HCT116 (cell line): ENCODE data around the gene WDR45B. TPM values are rescaled to one million over a fixed set of nuclear protein-coding genes. Genes with fewer than 3 reads are reported as not detected.

Experiments
- ATAC-seq: fragments of 200-7000 bp; cut with Tn5 transposase; 2 replicates; pipeline ENCODE4 v1.9.1; 2020; ENCODE audit warnings: mild to moderate bottlenecking, moderate library complexity
- BruUV-seq: library from RNA; stranded (reverse); fragments of 400-500 nt; replicated peaks from 2 replicates; lab custom pipeline; 2021; lab: Mats Ljungman, UMichigan
- CTCF ChIA-PET: fragments of 300-600 bp; sonication (Branson Sonifier 250); formaldehyde crosslinking; loops from one replicate; lab custom pipeline; 2021; ENCODE audit warnings: antibody characterized with exemption; lab: Charles Lee
- POLR2A ChIA-PET: fragments of 300-600, 350-600 bp; sonication (Branson Sonifier 250); formaldehyde crosslinking; loops from one replicate; lab custom pipeline; 2021; ENCODE audit warnings: antibody characterized with exemption; lab: Charles Lee
- RAD21 ChIA-PET, 2 experiments: fragments of 300-600 bp; sonication (Branson Sonifier 250); formaldehyde crosslinking; loops; one replicate each; lab custom pipeline; 2023; ENCODE audit warnings: low total read pairs in 2 of 2; ENCODE audit not compliant: uncharacterized antibody in 2 of 2, unreplicated experiment in 2 of 2, low non-redundant PET in 1 of 2; lab: Charles Lee
- DNase-seq: peaks from one replicate; pipeline ENCODE4 v3.0.0-alpha.2; 2010; ENCODE audit warnings: low read depth, low spot score
- H2AFZ ChIP-seq: fragments of 200-600 bp; shearing (Covaris generic), sonication (generic); 2 replicates; pipeline ENCODE4 v1.6.1; 2017; ENCODE audit warnings: low read depth, mixed run types, mixed read lengths, antibody characterized with exemption, low read length; ENCODE audit not compliant: poor library complexity, severe bottlenecking
- H3K27ac ChIP-seq: 2 replicates; pipeline ENCODE4 v1.5.1; 2012; ENCODE audit warnings: low read depth, low read length
- H3K27me3 ChIP-seq: fragments of 200-600 bp; sonication (generic); 2 replicates; pipeline ENCODE4 v1.6.1; 2016; ENCODE audit warnings: mixed run types, low read length, mixed read lengths; ENCODE audit not compliant: insufficient read depth
- H3K36me3 ChIP-seq, 2 experiments: fragments of 200-500 bp in 1 of 2; fragments of 200-600 bp in 1 of 2; sonication (Bioruptor generic) in 1 of 2; sonication (generic) in 1 of 2; 2 replicates each; pipeline versions ENCODE4 v1.5.1 to v1.6.1; 2014 to 2016; ENCODE audit warnings: low read length in 2 of 2, inconsistent platforms in 1 of 2, mixed read lengths in 1 of 2, mixed run types in 1 of 2; ENCODE audit not compliant: insufficient read depth in 2 of 2, control insufficient read depth in 1 of 2
- H3K4me1 ChIP-seq, 2 experiments: fragments of 200-600 bp in 1 of 2; sonication (generic) in 1 of 2; 2 replicates each; pipeline versions ENCODE4 v1.5.1 to v1.6.1; 2012 to 2017; ENCODE audit warnings: low read length in 2 of 2, inconsistent platforms in 1 of 2, mild to moderate bottlenecking in 1 of 2, mixed read lengths in 1 of 2, mixed run types in 1 of 2, moderate library complexity in 1 of 2; ENCODE audit not compliant: insufficient read depth in 2 of 2, control insufficient read depth in 1 of 2
- H3K4me2 ChIP-seq: fragments of 200-600 bp; sonication (generic); 2 replicates; pipeline ENCODE4 v1.6.1; 2017; ENCODE audit warnings: mixed run types, low read length, mixed read lengths
- H3K4me3 ChIP-seq, 2 experiments: fragments of 200-600 bp in 1 of 2; sonication (generic) in 1 of 2; replicated peaks in 1 of 2; 2 replicates each; pipeline ENCODE4 v1.5.1; 2011 to 2016; ENCODE audit warnings: low read length in 2 of 2, control low read depth in 1 of 2, low read depth in 1 of 2, mild to moderate bottlenecking in 1 of 2, mixed read lengths in 1 of 2, mixed run types in 1 of 2
- H3K79me2 ChIP-seq: fragments of 200-600 bp; sonication (generic); 2 replicates; pipeline ENCODE4 v1.6.1; 2017; ENCODE audit warnings: mild to moderate bottlenecking, mixed run types, low read length, moderate library complexity, mixed read lengths; ENCODE audit not compliant: insufficient read depth
- H3K9ac ChIP-seq: fragments of 200-600 bp; sonication (generic); 2 replicates; pipeline ENCODE4 v1.6.1; 2016; ENCODE audit warnings: low read length, mixed read lengths
- H3K9me2 ChIP-seq: fragments of 200-600 bp; sonication (generic), shearing (Covaris generic); 2 replicates; pipeline ENCODE4 v1.6.1; 2017; ENCODE audit warnings: mixed run types, mild to moderate bottlenecking, moderate library complexity; ENCODE audit not compliant: insufficient read depth
- H3K9me3 ChIP-seq, 2 experiments: fragments of 200-500 bp in 1 of 2; fragments of 200-600 bp in 1 of 2; sonication (Bioruptor generic) in 1 of 2; sonication (generic) in 1 of 2; 2 replicates each; pipeline ENCODE4 v1.6.1; 2014 to 2017; ENCODE audit warnings: low read length in 2 of 2, mixed read lengths in 2 of 2, inconsistent platforms in 1 of 2, low read depth in 1 of 2, mild to moderate bottlenecking in 1 of 2, mixed run types in 1 of 2, moderate library complexity in 1 of 2; ENCODE audit not compliant: control insufficient read depth in 1 of 2, insufficient read depth in 1 of 2
- H4K20me1 ChIP-seq: fragments of 200-600 bp; sonication (generic), shearing (Covaris generic); 2 replicates; pipeline ENCODE4 v1.6.1; 2017; ENCODE audit warnings: mixed run types, mild to moderate bottlenecking, moderate library complexity; ENCODE audit not compliant: insufficient read depth
- EZH2 ChIP-seq: fragments of 200-600 bp; sonication (generic); IDR thresholded peaks from 2 replicates; pipeline ENCODE4 v1.6.1; 2017; ENCODE audit warnings: antibody characterized with exemption, mixed run types
- JUND ChIP-seq: IDR thresholded peaks from 2 replicates; pipeline ENCODE4 v1.6.1; 2012
- POLR2A ChIP-seq: IDR thresholded peaks from 2 replicates; pipeline ENCODE4 v1.7.0; 2011; ENCODE audit warnings: borderline replicate concordance; ENCODE audit not compliant: insufficient read depth, insufficient read length; ENCODE audit errors: extremely low read depth
- POLR2AphosphoS5 ChIP-seq: IDR thresholded peaks from 2 replicates; pipeline ENCODE4 v1.6.1; 2011; ENCODE audit warnings: mild to moderate bottlenecking, low read depth, low read length, moderate library complexity
- RAD21 ChIP-seq: IDR thresholded peaks from 2 replicates; pipeline ENCODE4 v1.6.1; 2012; ENCODE audit warnings: low read depth, mild to moderate bottlenecking
- SRF ChIP-seq: IDR thresholded peaks from 2 replicates; pipeline ENCODE4 v1.6.1; 2012; ENCODE audit warnings: low read depth
- ZFX ChIP-seq: fragments of 450-650 bp; IDR thresholded peaks from 2 replicates; pipeline ENCODE4 v1.6.1; 2017
- ZNF274 ChIP-seq: fragments of 200-500 bp; sonication (Bioruptor generic); IDR thresholded peaks from 2 replicates; pipeline ENCODE4 v1.6.1; 2014; ENCODE audit warnings: mild to moderate bottlenecking, low read depth, low read length, inconsistent platforms
- intact Hi-C: fragments of 100-400 bp; cut with micrococcal nuclease; formaldehyde crosslinking; loops from 2 replicates; pipeline ENCODE4 v1.10.0; 2022
- total RNA-seq: library from RNA; stranded (reverse); gene quantifications from one replicate; pipeline ENCODE4 v1.2.1, GENCODE V29; 2021; ENCODE audit not compliant: unreplicated experiment
- TF ChIP-seq, protein P1 (sequence below): IDR thresholded peaks from 2 replicates; pipeline ENCODE4 v1.6.1; 2012; ENCODE audit warnings: low read depth
- TF ChIP-seq, protein P2 (sequence below), 3 experiments: fragments of 200-600 bp in 1 of 3; sonication (generic) in 1 of 3; IDR thresholded peaks in 2 of 3; conservative IDR thresholded peaks in 1 of 3; 2 replicates each; pipeline ENCODE4 v1.5.1; 2012 to 2017; ENCODE audit warnings: low read depth in 2 of 3, low read length in 2 of 3, antibody characterized with exemption in 1 of 3, borderline replicate concordance in 1 of 3, control low read depth in 1 of 3, mild to moderate bottlenecking in 1 of 3, mixed read lengths in 1 of 3, mixed run types in 1 of 3, moderate library complexity in 1 of 3; ENCODE audit not compliant: insufficient read depth in 1 of 3

Gene WDR45B
- total RNA-seq, 1 experiment from 2014 or later = 117 TPM

DNA sequence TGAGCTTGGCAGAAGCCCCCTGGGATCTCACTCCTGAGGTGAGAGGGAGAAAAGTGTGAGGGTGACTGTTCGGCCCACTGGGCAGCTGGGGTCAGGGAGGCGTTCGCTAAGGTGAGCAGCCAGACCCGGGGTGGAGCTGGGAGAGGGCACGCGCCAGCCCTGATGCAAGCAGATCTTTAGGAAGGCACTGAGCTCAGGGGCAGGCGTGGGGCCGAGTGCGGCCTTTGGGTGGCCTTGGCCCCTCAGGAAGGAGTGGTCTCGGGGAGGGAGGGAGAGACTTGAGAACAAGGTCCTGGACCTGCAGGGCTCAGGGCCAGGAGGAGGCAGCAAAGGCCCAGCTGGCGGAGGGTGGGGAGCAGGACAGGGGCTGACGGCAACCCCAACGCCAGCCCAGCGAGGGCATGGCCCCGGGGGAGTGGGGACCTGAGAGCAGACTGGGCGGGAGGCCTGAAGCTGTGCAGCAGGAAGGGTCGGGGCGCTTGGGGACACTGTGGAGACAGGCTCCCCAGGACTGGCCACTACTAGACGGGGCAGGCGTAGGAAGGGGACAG is 14.5 kb upstream of the WDR45B start:
- CTCF ChIA-PET = no interaction called here
- H3K4me1 ChIP-seq = no peaks in the 10 kb centered on the region
- RAD21 ChIA-PET = no interaction called here
- H3K4me3 ChIP-seq = no peak overlapping the region
- no peak for DNase-seq
- TF ChIP-seq JUND (no peak), POLR2AphosphoS5 (no peak), ZNF274 (no peak)
- H4K20me1 ChIP-seq = no peaks in the 10 kb centered on the region
- no peak overlapping the region for H3K4me2 ChIP-seq
- peaks cover 0 to 5% of the 10 kb centered on the region in 2 experiments; a peak in 1 of 4 replicates for H3K9me3 ChIP-seq
- H3K27ac ChIP-seq = no peak overlapping the region
- no peaks in the 10 kb centered on the region for H3K79me2 ChIP-seq
- no TSS peak for BruUV-seq
- no peak overlapping the region for H3K9ac ChIP-seq
- no peak overlapping the region for H2AFZ ChIP-seq
- POLR2A ChIA-PET = no interaction called here
- no peaks in the 10 kb centered on the region for H3K9me2 ChIP-seq
- no peak for ATAC-seq
- no peaks in the 10 kb centered on the region for H3K27me3 ChIP-seq
- intact Hi-C loops = no loop called here
- H3K36me3 ChIP-seq = no peaks in the 10 kb centered on the region

DNA sequence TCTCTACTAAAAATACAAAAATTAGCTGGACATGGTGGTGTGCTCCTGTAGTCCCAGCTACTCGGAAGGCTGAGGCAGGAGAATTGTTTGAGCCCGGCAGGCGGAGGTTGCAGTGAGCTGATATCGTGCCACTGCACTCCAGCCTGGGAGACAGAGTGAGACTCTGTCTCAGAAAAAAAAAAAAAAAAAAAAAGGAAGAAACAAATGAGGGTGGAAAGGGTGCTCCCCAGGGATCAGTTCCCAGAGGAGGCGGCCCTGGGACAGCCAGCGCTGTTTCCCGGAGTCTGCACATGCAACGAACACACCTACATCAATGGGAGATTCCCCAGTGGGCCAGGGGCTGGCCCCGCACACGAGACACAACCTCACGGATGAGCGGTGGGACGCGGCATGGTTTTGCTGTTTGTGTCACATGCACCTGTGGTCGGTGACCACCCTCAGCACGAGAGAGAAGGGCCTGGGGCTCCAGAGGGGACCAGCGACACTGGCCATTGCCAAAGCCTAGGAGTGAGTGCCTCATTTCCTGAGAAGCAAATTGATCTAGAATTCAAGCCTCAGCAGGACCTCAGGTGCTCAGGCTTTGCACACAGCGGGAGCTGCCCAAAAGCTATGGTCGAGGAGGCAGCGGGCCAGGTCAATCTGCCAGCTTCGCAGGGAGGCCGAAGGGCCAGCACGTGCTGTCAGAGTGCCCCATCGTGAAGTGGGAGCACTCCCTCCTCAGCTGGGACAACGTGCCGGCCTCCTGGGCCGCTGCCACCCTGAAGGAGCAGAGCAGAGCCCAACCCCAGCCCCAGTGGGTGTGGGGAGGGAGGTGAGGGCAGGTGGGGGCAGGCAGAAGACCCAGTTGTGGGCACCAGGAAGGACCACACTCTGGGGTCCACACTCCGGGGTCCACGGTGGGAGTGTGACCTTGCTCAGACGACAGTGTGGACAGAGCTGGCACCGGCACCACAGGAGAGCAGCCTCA is 13.8 kb upstream of the WDR45B start:
- Histone ChIP-seq H3K9me2 (no peaks in the 10 kb centered on the region), H3K9me3 (peaks cover 0 to 5% of the 10 kb centered on the region in 2 experiments; a peak in 1 of 4 replicates), H3K27me3 (no peaks in the 10 kb centered on the region), H3K36me3 (no peaks in the 10 kb centered on the region), H3K4me3 (no peak overlapping the region), H2AFZ (no peak overlapping the region), H3K4me1 (no peaks in the 10 kb centered on the region), H3K4me2 (no peak overlapping the region), H3K79me2 (no peaks in the 10 kb centered on the region), H4K20me1 (no peaks in the 10 kb centered on the region), H3K27ac (no peak overlapping the region), H3K9ac (no peak overlapping the region)
- ChIA-PET POLR2A (no interaction called here), RAD21 (no interaction called here), CTCF (no interaction called here)
- no peak for DNase-seq
- BruUV-seq = no TSS peak
- no peak for ATAC-seq
- intact Hi-C loops = no loop called here
- TF ChIP-seq EZH2 = no peak
- TF ChIP-seq SRF = no peak
- TF ChIP-seq POLR2A = no peak
- TF ChIP-seq RAD21 = no peak
- TF ChIP-seq, protein P1, sequence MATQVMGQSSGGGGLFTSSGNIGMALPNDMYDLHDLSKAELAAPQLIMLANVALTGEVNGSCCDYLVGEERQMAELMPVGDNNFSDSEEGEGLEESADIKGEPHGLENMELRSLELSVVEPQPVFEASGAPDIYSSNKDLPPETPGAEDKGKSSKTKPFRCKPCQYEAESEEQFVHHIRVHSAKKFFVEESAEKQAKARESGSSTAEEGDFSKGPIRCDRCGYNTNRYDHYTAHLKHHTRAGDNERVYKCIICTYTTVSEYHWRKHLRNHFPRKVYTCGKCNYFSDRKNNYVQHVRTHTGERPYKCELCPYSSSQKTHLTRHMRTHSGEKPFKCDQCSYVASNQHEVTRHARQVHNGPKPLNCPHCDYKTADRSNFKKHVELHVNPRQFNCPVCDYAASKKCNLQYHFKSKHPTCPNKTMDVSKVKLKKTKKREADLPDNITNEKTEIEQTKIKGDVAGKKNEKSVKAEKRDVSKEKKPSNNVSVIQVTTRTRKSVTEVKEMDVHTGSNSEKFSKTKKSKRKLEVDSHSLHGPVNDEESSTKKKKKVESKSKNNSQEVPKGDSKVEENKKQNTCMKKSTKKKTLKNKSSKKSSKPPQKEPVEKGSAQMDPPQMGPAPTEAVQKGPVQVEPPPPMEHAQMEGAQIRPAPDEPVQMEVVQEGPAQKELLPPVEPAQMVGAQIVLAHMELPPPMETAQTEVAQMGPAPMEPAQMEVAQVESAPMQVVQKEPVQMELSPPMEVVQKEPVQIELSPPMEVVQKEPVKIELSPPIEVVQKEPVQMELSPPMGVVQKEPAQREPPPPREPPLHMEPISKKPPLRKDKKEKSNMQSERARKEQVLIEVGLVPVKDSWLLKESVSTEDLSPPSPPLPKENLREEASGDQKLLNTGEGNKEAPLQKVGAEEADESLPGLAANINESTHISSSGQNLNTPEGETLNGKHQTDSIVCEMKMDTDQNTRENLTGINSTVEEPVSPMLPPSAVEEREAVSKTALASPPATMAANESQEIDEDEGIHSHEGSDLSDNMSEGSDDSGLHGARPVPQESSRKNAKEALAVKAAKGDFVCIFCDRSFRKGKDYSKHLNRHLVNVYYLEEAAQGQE = no peak
- no peak for TF ChIP-seq ZFX
- TF ChIP-seq, protein P2, sequence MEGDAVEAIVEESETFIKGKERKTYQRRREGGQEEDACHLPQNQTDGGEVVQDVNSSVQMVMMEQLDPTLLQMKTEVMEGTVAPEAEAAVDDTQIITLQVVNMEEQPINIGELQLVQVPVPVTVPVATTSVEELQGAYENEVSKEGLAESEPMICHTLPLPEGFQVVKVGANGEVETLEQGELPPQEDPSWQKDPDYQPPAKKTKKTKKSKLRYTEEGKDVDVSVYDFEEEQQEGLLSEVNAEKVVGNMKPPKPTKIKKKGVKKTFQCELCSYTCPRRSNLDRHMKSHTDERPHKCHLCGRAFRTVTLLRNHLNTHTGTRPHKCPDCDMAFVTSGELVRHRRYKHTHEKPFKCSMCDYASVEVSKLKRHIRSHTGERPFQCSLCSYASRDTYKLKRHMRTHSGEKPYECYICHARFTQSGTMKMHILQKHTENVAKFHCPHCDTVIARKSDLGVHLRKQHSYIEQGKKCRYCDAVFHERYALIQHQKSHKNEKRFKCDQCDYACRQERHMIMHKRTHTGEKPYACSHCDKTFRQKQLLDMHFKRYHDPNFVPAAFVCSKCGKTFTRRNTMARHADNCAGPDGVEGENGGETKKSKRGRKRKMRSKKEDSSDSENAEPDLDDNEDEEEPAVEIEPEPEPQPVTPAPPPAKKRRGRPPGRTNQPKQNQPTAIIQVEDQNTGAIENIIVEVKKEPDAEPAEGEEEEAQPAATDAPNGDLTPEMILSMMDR (IDR thresholded peaks at IDR 0.05 in 2 of 3, conservative IDR thresholded peaks at IDR 0.05 in 1 of 3; ENCODE audit: borderline replicate concordance in 1 of 3, insufficient read depth in 1 of 3, low read depth in 2 of 3, low read length in 2 of 3) = no peak
